HG03280 (cell line): Measurements from ENCODE around the gene NDUFV1.
"Not testable (repeated sequence)": the region's sequence is repeated elsewhere in the genome, so short reads cannot be mapped to it uniquely, and the experiment has no call there.

Experiments
- ATAC-seq: cut with Tn5 transposase; IDR thresholded peaks from one replicate; pipeline ENCODE4 v1.9.1; 2021; ENCODE audit warnings: mild to moderate bottlenecking, moderate library complexity; ENCODE audit not compliant: unreplicated experiment

NDUFV1 gene

GRCh38 chr11:67626970-67627369 is 20.2 kb downstream of the NDUFV1 start:
- ATAC-seq: no peak

GRCh38 chr11:67627441-67627811 is 20.7 kb downstream of the NDUFV1 start:
- no peak for ATAC-seq

GRCh38 chr11:67627812-67628624 is 21.3 kb downstream of the NDUFV1 start:
- no peak for ATAC-seq

GRCh38 chr11:67628710-67629385 is 22.1 kb downstream of the NDUFV1 start:
- no peak for ATAC-seq

- peak; percentile 57 for ATAC-seq
Observed at GRCh38 chr11:67629386-67630227, 22.9 kb downstream of the NDUFV1 start, which contains the start of gene NUDT8. NUDT8 (minus strand) TSS chr11:67629937; CDS start chr11:67629911, 26 bp downstream.

- ATAC-seq: peak; percentile 68
Observed at GRCh38 chr11:67630228-67630942, 23.6 kb downstream of the NDUFV1 start.

GRCh38 chr11:67630943-67631331 is 24.2 kb downstream of the NDUFV1 start:
- ATAC-seq: no peak

- ATAC-seq: no peak
Observed at GRCh38 chr11:67631411-67631810, 24.7 kb downstream of the NDUFV1 start.

GRCh38 chr11:67631853-67632174 is 25.1 kb downstream of the NDUFV1 start:
- ATAC-seq: no peak

- no peak for ATAC-seq
Observed at GRCh38 chr11:67632175-67632981, 25.6 kb downstream of the NDUFV1 start.

GRCh38 chr11:67632982-67633755 is 26.4 kb downstream of the NDUFV1 start:
- ATAC-seq: no peak

- no peak for ATAC-seq
Observed at GRCh38 chr11:67633758-67634365, 27.1 kb downstream of the NDUFV1 start.

- ATAC-seq: no peak
Observed at GRCh38 chr11:67634366-67635230, 27.9 kb downstream of the NDUFV1 start.

- ATAC-seq: no peak
Observed at GRCh38 chr11:67635231-67635521, 28.4 kb downstream of the NDUFV1 start.

GRCh38 chr11:67636962-67637361 is 30.2 kb downstream of the NDUFV1 start:
- no peak for ATAC-seq

- not testable (repeated sequence) for ATAC-seq
Observed at GRCh38 chr11:67637441-67637840, 30.7 kb downstream of the NDUFV1 start.

- ATAC-seq: no peak
Observed at GRCh38 chr11:67638535-67639437, 32.0 kb downstream of the NDUFV1 start.
